NCI-H345 treated with DMSO at 0.1 percent for 48 hours (cell line): Measurements from ENCODE around the gene SPACA4.
"Not testable (repeated sequence)": the region's sequence is repeated elsewhere in the genome, so short reads cannot be mapped to it uniquely, and the experiment has no call there.

Experiments used
- DNase-seq: peaks from one replicate; lab custom pipeline; 2025; ENCODE audit not compliant: unreplicated experiment; lab: John Stamatoyannopoulos, UW

The SPACA4 gene

GRCh38 chr19:48618278-48618915 lies 11.9 kb downstream of the SPACA4 start:
- no peak for DNase-seq

- peak; percentile 92 for DNase-seq
Observed at GRCh38 chr19:48618916-48619691, 12.6 kb downstream of the SPACA4 start, which contains the start of the genes RPL18 and SPHK2. Gene RPL18, minus strand, starts transcription at chr19:48619178. Its CDS starts 35 bp downstream, at chr19:48619143. Gene SPHK2, plus strand, starts transcription at chr19:48619506. Its CDS starts 1,009 bp downstream, at chr19:48620515.

GRCh38 chr19:48619692-48620585 lies 13.4 kb downstream of the SPACA4 start:
- no peak for DNase-seq

- DNase-seq: no peak
Observed at GRCh38 chr19:48623556-48624066, 17.1 kb downstream of the SPACA4 start.

GRCh38 chr19:48624067-48624594 lies 17.6 kb downstream of the SPACA4 start:
- peak; percentile 92 for DNase-seq

GRCh38 chr19:48624791-48625723 lies 18.5 kb downstream of the SPACA4 start:
- no peak for DNase-seq

- DNase-seq: no peak
Observed at GRCh38 chr19:48625891-48626327, 19.4 kb downstream of the SPACA4 start.

- no peak for DNase-seq
Observed at GRCh38 chr19:48627201-48627864, 20.8 kb downstream of the SPACA4 start.

GRCh38 chr19:48627865-48628314 lies 21.3 kb downstream of the SPACA4 start:
- DNase-seq: no peak

GRCh38 chr19:48628486-48629296 lies 22.1 kb downstream of the SPACA4 start:
- no peak for DNase-seq

- DNase-seq: no peak
Observed at GRCh38 chr19:48629297-48629598, 22.7 kb downstream of the SPACA4 start.

GRCh38 chr19:48629599-48630295 lies 23.2 kb downstream of the SPACA4 start:
- DNase-seq: no peak

- no peak for DNase-seq
Observed at GRCh38 chr19:48630296-48631063, 23.9 kb downstream of the SPACA4 start.

- DNase-seq: no peak
Observed at GRCh38 chr19:48631225-48631624, 24.7 kb downstream of the SPACA4 start.

- DNase-seq: not testable (repeated sequence)
Observed at GRCh38 chr19:48632286-48632685, 25.7 kb downstream of the SPACA4 start.

- no peak for DNase-seq
Observed at GRCh38 chr19:48632692-48633147, 26.2 kb downstream of the SPACA4 start.
